HEK293 (cell line): Measurements from ENCODE around the gene IL2.

Experiments
- REST ChIP-seq: fragments of 450-650 bp; formaldehyde crosslinking; IDR thresholded peaks from 2 replicates; pipeline ENCODE4 v1.5.1; 2016; ENCODE audit warnings: missing biosample characterization, missing genetic modification characterization
- ZNF133 ChIP-seq: fragments of 450-650 bp; formaldehyde crosslinking; IDR thresholded peaks from 2 replicates; pipeline ENCODE4 v1.5.1; 2016; ENCODE audit warnings: missing biosample characterization, missing genetic modification characterization
- ZNF146 ChIP-seq: fragments of 450-650 bp; formaldehyde crosslinking; IDR thresholded peaks from 2 replicates; pipeline ENCODE4 v1.5.1; 2016; ENCODE audit warnings: missing biosample characterization, missing genetic modification characterization
- ZNF24 ChIP-seq: fragments of 450-650 bp; formaldehyde crosslinking; IDR thresholded peaks from 2 replicates; pipeline ENCODE4 v1.5.1; 2016; ENCODE audit warnings: missing biosample characterization, missing genetic modification characterization
- ZNF292 ChIP-seq: fragments of 450-650 bp; formaldehyde crosslinking; IDR thresholded peaks from 2 replicates; pipeline ENCODE4 v1.5.1; 2016; ENCODE audit warnings: low read depth, missing biosample characterization, missing genetic modification characterization, borderline replicate concordance

- TF ChIP-seq ZNF292 (tag by site-specific recombination) (no peak), ZNF133 (tag by site-specific recombination) (no peak), ZNF146 (no peak), REST (tag by site-specific recombination) (no peak), ZNF24 (tag by site-specific recombination) (no peak)
Observed at GRCh38 chr4:122403861-122404260, 52.7 kb downstream of the IL2 start.
